Trophoblast cell (in vitro differentiated cells and primary cell): Measurements from ENCODE around the gene CUL2.

Experiments
- DNase-seq, 2 donors: peaks; one replicate each; pipeline ENCODE4 v3.0.0-alpha.2; 2016
- H2AFZ ChIP-seq: 2 replicates; pipeline ENCODE4 v1.6.1; 2013; ENCODE audit warnings: low read length, moderate library complexity, mild to moderate bottlenecking; ENCODE audit not compliant: insufficient read depth, poor library complexity
- H2AK5ac ChIP-seq: 2 replicates; pipeline ENCODE4 v1.6.1; 2013; ENCODE audit warnings: mild to moderate bottlenecking, low read length
- H2BK120ac ChIP-seq: 2 replicates; pipeline ENCODE4 v1.6.1; 2013; ENCODE audit warnings: low read length, mild to moderate bottlenecking, moderate library complexity; ENCODE audit not compliant: insufficient read depth, poor library complexity
- H2BK12ac ChIP-seq: 2 replicates; pipeline ENCODE4 v1.6.1; 2013; ENCODE audit warnings: mild to moderate bottlenecking, low read length, moderate library complexity
- H2BK5ac ChIP-seq: 2 replicates; pipeline ENCODE4 v1.6.1; 2013; ENCODE audit warnings: low read length, low read depth, moderate library complexity, mild to moderate bottlenecking; ENCODE audit not compliant: poor library complexity
- H3K14ac ChIP-seq: 2 replicates; pipeline ENCODE4 v1.6.1; 2013; ENCODE audit warnings: mild to moderate bottlenecking, low read length
- H3K18ac ChIP-seq: 2 replicates; pipeline ENCODE4 v1.6.1; 2013; ENCODE audit warnings: mild to moderate bottlenecking, low read length
- H3K23ac ChIP-seq: 2 replicates; pipeline ENCODE4 v1.6.1; 2013; ENCODE audit warnings: low read length
- H3K27ac ChIP-seq: 2 replicates; pipeline ENCODE4 v1.5.1; 2013; ENCODE audit warnings: low read depth, mild to moderate bottlenecking, inconsistent platforms, low read length, moderate library complexity
- H3K27me3 ChIP-seq: 2 replicates; pipeline ENCODE4 v1.6.1; 2013; ENCODE audit warnings: inconsistent platforms, mild to moderate bottlenecking, low read length, moderate library complexity; ENCODE audit not compliant: insufficient read depth
- H3K36me3 ChIP-seq, 2 experiments: 1 replicate in 1 of 2; 2 replicates in 1 of 2; pipeline ENCODE4 v1.6.1; 2013; ENCODE audit warnings: low read length in 2 of 2, mild to moderate bottlenecking in 2 of 2, moderate library complexity in 1 of 2; ENCODE audit not compliant: insufficient read depth in 2 of 2, control insufficient read depth in 1 of 2
- H3K4ac ChIP-seq: 2 replicates; pipeline ENCODE4 v1.6.1; 2013; ENCODE audit warnings: low read depth, mild to moderate bottlenecking, low read length, moderate library complexity
- H3K4me1 ChIP-seq, 2 experiments: 1 replicate in 1 of 2; 2 replicates in 1 of 2; pipeline ENCODE4 v1.6.1; 2013; ENCODE audit warnings: low read length in 2 of 2, mild to moderate bottlenecking in 2 of 2, moderate library complexity in 1 of 2; ENCODE audit not compliant: insufficient read depth in 2 of 2, control insufficient read depth in 1 of 2
- H3K4me2 ChIP-seq: 2 replicates; pipeline ENCODE4 v1.6.1; 2013; ENCODE audit warnings: inconsistent platforms, mild to moderate bottlenecking, low read length, moderate library complexity
- H3K4me3 ChIP-seq: 2 replicates; pipeline ENCODE4 v1.5.1; 2013; ENCODE audit warnings: mild to moderate bottlenecking, low read depth, low read length, inconsistent platforms
- H3K79me1 ChIP-seq: one replicate; pipeline ENCODE4 v1.6.1; 2013; ENCODE audit warnings: low read length
- H3K79me2 ChIP-seq: 2 replicates; pipeline ENCODE4 v1.6.1; 2013; ENCODE audit warnings: low read length, mild to moderate bottlenecking; ENCODE audit not compliant: control insufficient read depth, insufficient read depth, poor library complexity
- H3K9ac ChIP-seq: 2 replicates; pipeline ENCODE4 v1.6.1; 2013; ENCODE audit warnings: mild to moderate bottlenecking, low read length
- H3K9me3 ChIP-seq: 2 replicates; pipeline ENCODE4 v1.6.1; 2013; ENCODE audit warnings: low read depth, mild to moderate bottlenecking, control low read depth, inconsistent platforms, low read length; ENCODE audit not compliant: insufficient read depth
- H4K12ac ChIP-seq: 2 replicates; pipeline ENCODE4 v1.6.1; 2013; ENCODE audit warnings: low read depth, mild to moderate bottlenecking, low read length, moderate library complexity
- H4K8ac ChIP-seq: 2 replicates; pipeline ENCODE4 v1.6.1; 2013; ENCODE audit warnings: low read depth, mild to moderate bottlenecking, low read length, moderate library complexity
- H4K91ac ChIP-seq: one replicate; pipeline ENCODE4 v1.6.1; 2013; ENCODE audit warnings: low read depth, mild to moderate bottlenecking, low read length, moderate library complexity
- WGBS: extraction: QIAGEN DNeasy Blood & Tissue Kit; methylation state at CpG from one replicate; pipeline ENCODE4 v1.1.7; 2013; ENCODE audit warnings: missing lambda C conversion rate; ENCODE audit not compliant: insufficient read length, insufficient coverage; ENCODE audit errors: extremely low coverage; 5-methylcytosine and 5-hydroxymethylcytosine counted together

Gene CUL2

GRCh38 chr10:35074266-35074665 lies 15.9 kb downstream of the CUL2 start:
- H4K8ac ChIP-seq: no peak overlapping the region
- no peak overlapping the region for H2BK120ac ChIP-seq
- H3K36me3 ChIP-seq: peaks cover 5 to 10% of the 10 kb centered on the region in 2 experiments
- H3K9me3 ChIP-seq: no peaks in the 10 kb centered on the region
- H3K4me1 ChIP-seq: no peaks in the 10 kb centered on the region
- WGBS: no CpG with 5 or more reads among the region's 4 CpGs
- no peak overlapping the region for H3K27ac ChIP-seq
- H3K4ac ChIP-seq: no peak overlapping the region
- H2BK5ac ChIP-seq: no peak overlapping the region
- no peak overlapping the region for H2AFZ ChIP-seq
- H3K27me3 ChIP-seq: no peaks in the 10 kb centered on the region
- H3K4me2 ChIP-seq: no peak overlapping the region
- no peak overlapping the region for H3K9ac ChIP-seq
- no peak overlapping the region for H3K4me3 ChIP-seq
- no peak for DNase-seq
- H3K18ac ChIP-seq: no peak overlapping the region
- no peak overlapping the region for H3K23ac ChIP-seq
- H2BK12ac ChIP-seq: no peak overlapping the region
- no peak overlapping the region for H4K91ac ChIP-seq
- no peaks in the 10 kb centered on the region for H3K79me2 ChIP-seq
- H2AK5ac ChIP-seq: no peak overlapping the region
- H3K79me1 ChIP-seq: no peaks in the 10 kb centered on the region
- no peak overlapping the region for H4K12ac ChIP-seq
- H3K14ac ChIP-seq: no peak overlapping the region

- H4K8ac ChIP-seq: no peak overlapping the region
- no peak overlapping the region for H3K23ac ChIP-seq
- H3K79me2 ChIP-seq: no peaks in the 10 kb centered on the region
- no peak overlapping the region for H2AFZ ChIP-seq
- no peak for DNase-seq
- no peak overlapping the region for H3K18ac ChIP-seq
- WGBS: no CpG with 5 or more reads among the region's 3 CpGs
- no peaks in the 10 kb centered on the region for H3K9me3 ChIP-seq
- no peak overlapping the region for H3K4me3 ChIP-seq
- peaks cover 9 to 16% of the 10 kb centered on the region in 2 experiments for H3K36me3 ChIP-seq
- H3K27ac ChIP-seq: no peak overlapping the region
- H3K79me1 ChIP-seq: no peaks in the 10 kb centered on the region
- H2BK120ac ChIP-seq: no peak overlapping the region
- H3K4ac ChIP-seq: no peak overlapping the region
- H2AK5ac ChIP-seq: no peak overlapping the region
- H3K4me2 ChIP-seq: no peak overlapping the region
- H2BK12ac ChIP-seq: no peak overlapping the region
- H3K9ac ChIP-seq: no peak overlapping the region
- H4K12ac ChIP-seq: no peak overlapping the region
- H2BK5ac ChIP-seq: no peak overlapping the region
- no peak overlapping the region for H3K14ac ChIP-seq
- H3K4me1 ChIP-seq: no peaks in the 10 kb centered on the region
- H3K27me3 ChIP-seq: no peaks in the 10 kb centered on the region
- no peak overlapping the region for H4K91ac ChIP-seq
Measured at GRCh38 chr10:35070521-35070920, 19.6 kb downstream of the CUL2 start.

- Histone ChIP-seq H2AFZ (no peak overlapping the region), H4K8ac (no peak overlapping the region), H3K27ac (no peak overlapping the region), H3K36me3 (peaks cover 11 to 18% of the 10 kb centered on the region in 2 experiments), H3K4me2 (no peak overlapping the region), H3K4ac (no peak overlapping the region), H3K18ac (no peak overlapping the region), H4K91ac (no peak overlapping the region), H3K4me3 (no peak overlapping the region), H4K12ac (no peak overlapping the region), H3K9ac (no peak overlapping the region), H3K4me1 (peaks cover 0 to 1% of the 10 kb centered on the region in 2 experiments), H3K79me1 (no peaks in the 10 kb centered on the region), H3K14ac (no peak overlapping the region), H3K23ac (no peak overlapping the region), H3K27me3 (no peaks in the 10 kb centered on the region), H2BK120ac (no peak overlapping the region), H2AK5ac (no peak overlapping the region), H3K9me3 (no peaks in the 10 kb centered on the region), H2BK5ac (no peak overlapping the region), H2BK12ac (no peak overlapping the region), H3K79me2 (no peaks in the 10 kb centered on the region)
- DNase-seq: no peak
- WGBS: no CpG with 5 or more reads among the region's 3 CpGs
Measured at GRCh38 chr10:35063837-35064454, 26.2 kb downstream of the CUL2 start.

GRCh38 chr10:35059481-35059880 lies 30.7 kb downstream of the CUL2 start:
- H3K4me2 ChIP-seq: no peak overlapping the region
- no peak overlapping the region for H4K91ac ChIP-seq
- H3K79me2 ChIP-seq: no peaks in the 10 kb centered on the region
- H3K36me3 ChIP-seq: peaks cover 6 to 9% of the 10 kb centered on the region in 2 experiments
- no peaks in the 10 kb centered on the region for H3K9me3 ChIP-seq
- no peak overlapping the region for H3K27ac ChIP-seq
- no peak overlapping the region for H3K14ac ChIP-seq
- H3K9ac ChIP-seq: no peak overlapping the region
- H3K23ac ChIP-seq: no peak overlapping the region
- no peak overlapping the region for H3K4ac ChIP-seq
- no peak for DNase-seq
- H3K18ac ChIP-seq: no peak overlapping the region
- peaks cover 0 to 9% of the 10 kb centered on the region in 2 experiments for H3K4me1 ChIP-seq
- H4K12ac ChIP-seq: no peak overlapping the region
- H3K27me3 ChIP-seq: no peaks in the 10 kb centered on the region
- H3K4me3 ChIP-seq: no peak overlapping the region
- no peak overlapping the region for H4K8ac ChIP-seq
- no peak overlapping the region for H2AFZ ChIP-seq
- no peak overlapping the region for H2BK120ac ChIP-seq
- H2BK5ac ChIP-seq: no peak overlapping the region
- H3K79me1 ChIP-seq: peaks cover 1% of the 10 kb centered on the region
- H2AK5ac ChIP-seq: no peak overlapping the region
- H2BK12ac ChIP-seq: no peak overlapping the region
